HFF-Myc (cell line): ENCODE measurements around the gene NOSTRIN.
A peak's percentile ranks its signal among the peaks of the same experiment; 100 is the strongest.
"Not testable (repeated sequence)": the region's sequence is repeated elsewhere in the genome, so short reads cannot be mapped to it uniquely, and the experiment has no call there.

Source experiments
- DNase-seq: peaks from one replicate; pipeline ENCODE4 v3.0.0-alpha.2; 2011; ENCODE audit warnings: low read depth; ENCODE audit errors: extremely low read depth
- H3K4me3 ChIP-seq: replicated peaks from 2 replicates; pipeline ENCODE4 v1.5.1; 2011; ENCODE audit warnings: low read depth, mild to moderate bottlenecking, control low read depth, low read length
- TF ChIP-seq, protein P1 (sequence below): IDR thresholded peaks from 2 replicates; pipeline ENCODE4 v1.5.1; 2012; ENCODE audit warnings: mild to moderate bottlenecking, low read depth, low read length, control low read depth; ENCODE audit errors: missing control alignments

Gene NOSTRIN

DNA sequence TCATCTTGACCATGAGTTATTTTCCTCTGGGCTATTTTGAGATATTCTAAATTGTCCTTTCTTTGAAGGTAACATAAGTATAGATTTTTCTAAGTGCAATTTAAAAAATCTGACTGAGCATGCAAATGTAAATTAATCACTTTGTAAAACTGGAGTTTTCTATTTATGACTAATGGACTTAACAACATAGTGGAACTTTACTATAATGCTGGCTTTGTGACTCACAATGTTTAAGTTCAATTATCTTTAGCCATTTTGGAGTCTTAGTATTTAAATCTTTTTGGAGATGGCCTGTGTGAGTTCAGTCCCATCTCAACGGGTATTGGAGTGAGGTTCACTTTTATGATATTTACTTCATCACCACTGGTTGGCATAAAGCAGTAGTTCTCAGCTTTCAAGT lies 35.2 kb upstream of the NOSTRIN start:
- no peak overlapping the region for H3K4me3 ChIP-seq
- no peak for DNase-seq
- TF ChIP-seq, protein P1, sequence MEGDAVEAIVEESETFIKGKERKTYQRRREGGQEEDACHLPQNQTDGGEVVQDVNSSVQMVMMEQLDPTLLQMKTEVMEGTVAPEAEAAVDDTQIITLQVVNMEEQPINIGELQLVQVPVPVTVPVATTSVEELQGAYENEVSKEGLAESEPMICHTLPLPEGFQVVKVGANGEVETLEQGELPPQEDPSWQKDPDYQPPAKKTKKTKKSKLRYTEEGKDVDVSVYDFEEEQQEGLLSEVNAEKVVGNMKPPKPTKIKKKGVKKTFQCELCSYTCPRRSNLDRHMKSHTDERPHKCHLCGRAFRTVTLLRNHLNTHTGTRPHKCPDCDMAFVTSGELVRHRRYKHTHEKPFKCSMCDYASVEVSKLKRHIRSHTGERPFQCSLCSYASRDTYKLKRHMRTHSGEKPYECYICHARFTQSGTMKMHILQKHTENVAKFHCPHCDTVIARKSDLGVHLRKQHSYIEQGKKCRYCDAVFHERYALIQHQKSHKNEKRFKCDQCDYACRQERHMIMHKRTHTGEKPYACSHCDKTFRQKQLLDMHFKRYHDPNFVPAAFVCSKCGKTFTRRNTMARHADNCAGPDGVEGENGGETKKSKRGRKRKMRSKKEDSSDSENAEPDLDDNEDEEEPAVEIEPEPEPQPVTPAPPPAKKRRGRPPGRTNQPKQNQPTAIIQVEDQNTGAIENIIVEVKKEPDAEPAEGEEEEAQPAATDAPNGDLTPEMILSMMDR, result no peak

GRCh38 chr2:168768357-168768756 lies 34.1 kb upstream of the NOSTRIN start:
- not testable (repeated sequence) for H3K4me3 ChIP-seq

DNA sequence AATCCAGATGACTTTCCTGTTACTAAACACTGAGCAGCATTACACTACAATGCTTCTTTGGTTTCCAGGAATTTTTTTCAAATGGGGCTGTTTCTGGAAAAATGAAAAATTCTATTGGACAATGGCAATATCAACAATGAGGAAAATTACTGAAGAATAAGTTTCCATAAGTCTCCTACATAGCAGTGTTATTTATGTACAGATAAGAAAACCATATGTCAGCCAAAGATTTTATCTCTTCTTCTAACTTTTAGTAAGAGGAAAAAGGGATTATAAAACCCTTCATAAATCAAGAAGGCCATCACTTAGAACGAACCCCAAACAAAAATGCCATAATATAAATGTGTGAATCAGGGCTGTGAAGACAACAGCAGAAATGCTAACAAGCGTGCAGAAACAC lies 31.6 kb upstream of the NOSTRIN start:
- no peak for DNase-seq
- TF ChIP-seq, protein P1, result no peak
- no peak overlapping the region for H3K4me3 ChIP-seq

More at GRCh38 chr2:168768357-168768756, 34.1 kb upstream of the NOSTRIN start:
- DNase-seq, result not testable (repeated sequence)

DNA sequence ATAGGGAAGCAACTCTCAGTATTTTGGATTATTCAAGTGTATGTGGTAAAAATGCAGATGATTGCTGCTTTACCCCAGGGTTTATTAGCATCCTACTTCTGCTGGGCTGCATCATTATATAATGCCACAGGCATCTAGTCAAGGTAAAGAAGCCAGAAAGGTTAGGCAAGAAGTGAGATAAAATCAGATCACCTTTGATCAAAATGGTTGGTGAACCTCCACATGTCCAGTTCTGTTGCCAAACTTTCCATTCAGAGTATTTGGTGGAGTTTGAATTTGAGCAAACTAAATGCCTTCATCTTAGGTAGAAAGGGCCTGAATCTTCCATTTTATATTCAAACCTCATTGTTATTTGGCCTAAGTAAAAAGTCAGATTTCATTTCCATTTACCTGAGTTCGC lies 29.7 kb upstream of the NOSTRIN start:
- H3K4me3 ChIP-seq, result no peak overlapping the region
- no peak for DNase-seq
- TF ChIP-seq, protein P1, result no peak

DNA sequence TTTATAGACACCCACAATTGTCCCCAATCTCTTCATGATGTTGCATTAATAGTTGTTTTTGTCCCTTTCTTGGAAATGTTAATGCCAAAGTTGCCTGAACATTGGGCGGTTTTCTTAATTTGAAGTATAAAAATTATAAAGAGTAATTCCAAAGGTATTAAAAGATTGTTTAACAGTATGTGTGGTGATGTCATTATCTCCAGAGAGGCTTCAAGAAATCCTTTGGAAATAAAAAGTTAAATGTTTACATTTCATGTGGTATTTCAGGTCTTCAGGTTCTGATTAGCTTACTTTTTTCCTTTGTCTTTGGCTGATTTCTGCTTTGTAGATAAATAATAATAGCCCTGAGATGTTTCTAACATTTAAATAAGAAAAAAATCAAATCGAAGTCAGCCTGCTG lies 29.3 kb upstream of the NOSTRIN start:
- H3K4me3 ChIP-seq, result no peak overlapping the region
- TF ChIP-seq, protein P1, result no peak
- no peak for DNase-seq

DNA sequence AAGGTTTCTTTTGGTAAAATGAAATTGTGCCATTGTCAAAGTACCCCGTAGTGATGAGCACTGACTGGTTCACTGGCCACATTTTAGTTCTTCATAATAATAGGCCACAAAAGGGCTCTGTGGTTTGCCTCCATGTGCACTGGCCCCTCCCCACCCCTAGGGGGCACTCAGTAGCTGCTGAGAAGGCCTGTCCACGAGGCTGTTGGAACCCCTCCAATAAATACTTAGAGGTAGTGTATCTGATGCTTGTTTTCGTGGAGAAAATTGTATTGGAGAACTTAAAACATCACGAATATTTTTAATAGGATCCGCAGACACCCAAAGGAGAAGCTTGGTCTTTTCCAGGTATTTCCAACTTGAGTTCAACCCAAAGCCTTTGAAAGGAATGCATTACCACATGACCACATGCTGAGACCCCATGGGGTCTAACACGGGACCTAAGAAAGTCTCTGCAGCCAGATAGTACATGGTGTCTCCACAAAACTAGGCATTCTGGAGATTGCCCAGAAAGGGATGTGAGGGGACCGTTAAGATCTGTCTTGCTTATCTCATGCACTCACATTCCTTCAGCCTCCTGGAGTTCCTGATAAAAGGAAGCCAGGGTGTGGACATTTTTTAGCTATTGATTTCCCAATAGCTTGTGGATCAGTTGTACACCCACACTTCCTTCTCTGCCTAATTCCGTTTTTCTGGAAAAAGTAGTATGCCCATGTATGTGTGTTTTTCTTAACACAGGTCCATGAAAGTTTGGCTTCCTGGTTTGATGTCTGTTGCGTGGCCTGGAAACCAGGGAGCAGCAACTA lies 28.5 kb upstream of the NOSTRIN start:
- H3K4me3 ChIP-seq, result no peak overlapping the region
- TF ChIP-seq, protein P1, result peak; percentile 90
- DNase-seq, result peak; percentile 26

- no peak overlapping the region for H3K4me3 ChIP-seq
- DNase-seq, result no peak
- TF ChIP-seq, protein P1, result no peak
Observed at GRCh38 chr2:168775837-168776236, 26.6 kb upstream of the NOSTRIN start.
